GM19328 (cell line): ENCODE measurements around the gene GNB1.

Experiments
- ATAC-seq: cut with Tn5 transposase; IDR thresholded peaks from one replicate; pipeline ENCODE4 v1.9.1; 2021; ENCODE audit warnings: mild to moderate bottlenecking, moderate library complexity; ENCODE audit not compliant: unreplicated experiment

GNB1 gene

DNA sequence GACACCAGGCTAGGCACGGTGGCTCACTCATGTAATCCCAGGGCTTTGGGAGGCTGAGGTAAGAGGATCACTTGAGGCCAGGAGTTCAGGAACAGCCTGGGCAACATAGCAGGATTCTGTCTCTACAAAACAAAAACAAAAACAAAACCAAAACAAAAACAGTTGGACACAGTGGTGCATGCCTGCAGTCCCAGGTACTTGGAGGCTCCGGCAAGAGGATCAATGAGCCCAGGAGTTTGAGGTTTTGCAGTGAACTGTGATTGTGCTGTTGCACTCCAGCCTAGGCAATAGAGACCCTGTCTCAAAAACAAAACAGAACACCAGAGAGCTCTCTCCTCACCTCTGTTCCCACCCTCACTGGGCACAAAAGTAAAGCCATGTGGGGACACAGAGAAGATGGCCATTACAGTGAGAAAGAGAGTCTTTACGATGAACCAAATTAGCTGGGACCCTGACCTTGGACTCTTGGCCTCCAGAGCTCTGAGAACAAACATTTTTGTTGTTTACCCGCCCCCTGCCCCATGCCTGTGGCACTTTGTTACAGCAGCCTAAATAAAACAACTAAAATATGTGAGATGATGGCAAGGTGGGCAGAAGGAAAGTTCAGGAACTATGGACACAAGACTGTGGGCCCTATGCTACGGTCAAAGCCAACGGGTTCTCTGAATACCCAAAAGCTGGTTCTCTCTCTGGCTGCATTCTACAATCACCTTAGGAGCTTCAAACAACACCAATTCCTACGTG is 122.5 kb downstream of the GNB1 start:
- ATAC-seq, result no peak

DNA sequence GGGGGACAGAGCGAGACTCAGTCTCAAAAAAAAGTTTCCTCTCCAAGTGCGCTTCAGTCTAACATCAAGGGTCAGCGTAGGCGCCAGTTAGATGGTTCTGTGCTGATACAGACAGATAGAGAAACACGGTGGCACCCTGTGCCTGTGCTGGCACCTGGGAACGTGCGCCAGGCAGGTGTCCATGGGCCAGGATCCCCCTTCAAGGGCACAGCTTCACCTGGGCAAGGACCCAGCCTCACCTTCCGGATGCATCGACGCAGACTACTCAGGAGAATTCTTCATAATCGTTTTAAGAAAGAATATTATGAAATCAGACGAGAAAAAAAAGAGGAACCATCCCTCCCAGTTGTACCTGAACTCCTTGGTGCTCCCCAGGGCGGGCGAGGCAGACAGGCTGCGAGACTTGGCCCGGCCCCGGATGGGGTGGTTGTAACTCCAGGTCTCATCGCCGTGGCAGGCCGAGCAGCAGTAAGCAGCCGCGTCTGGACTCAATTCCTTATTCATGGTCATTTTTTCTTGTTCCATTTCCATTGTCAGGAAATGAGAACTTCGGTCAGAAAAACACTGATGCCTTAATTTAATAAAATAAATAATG is 125.9 kb downstream of the GNB1 start:
- ATAC-seq, result no peak

DNA sequence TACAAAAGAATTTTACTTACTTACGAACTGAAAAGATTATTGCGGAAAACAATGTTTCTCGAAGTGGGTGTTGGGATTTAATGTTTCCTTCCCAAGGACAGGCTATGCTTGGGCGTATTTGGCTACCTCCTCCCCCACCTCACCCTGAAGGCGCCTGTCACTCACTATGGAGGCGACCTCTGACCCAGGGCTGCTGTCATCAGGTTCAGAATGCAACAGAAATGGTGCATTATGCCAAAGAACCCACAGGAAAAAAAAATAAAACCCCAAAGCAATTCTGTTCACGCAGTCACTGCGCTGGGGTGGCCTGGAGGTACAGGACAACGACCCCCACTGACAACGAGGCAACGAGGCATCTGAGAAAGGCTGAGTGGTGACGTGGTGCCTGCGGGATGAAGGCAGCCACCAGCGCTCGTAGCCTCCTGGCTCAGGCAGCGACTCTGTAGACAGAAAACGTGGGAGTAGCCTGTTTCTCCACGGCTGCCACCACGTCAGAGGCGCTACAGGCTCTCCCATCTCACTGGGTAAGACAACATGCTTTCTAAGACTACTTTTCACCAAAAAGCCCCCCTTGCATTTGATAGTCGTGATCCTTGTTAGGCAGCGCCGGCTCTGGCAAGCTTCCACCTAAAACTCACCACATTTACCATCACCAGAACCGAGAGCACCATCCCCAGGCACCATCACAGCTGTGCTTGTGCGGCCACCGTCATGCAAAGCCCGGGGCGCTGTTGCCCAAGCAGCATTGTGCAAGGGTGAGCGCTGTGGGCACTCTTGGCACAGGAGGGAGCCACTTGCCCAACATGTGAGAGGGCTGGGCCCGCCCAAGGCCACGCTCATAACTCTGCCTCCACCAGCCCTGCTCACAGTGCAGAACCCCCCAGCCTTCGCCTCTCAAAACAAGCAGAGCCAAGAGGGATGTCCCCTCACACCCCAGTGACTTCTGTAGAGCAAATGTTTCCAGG is 126.9 kb downstream of the GNB1 start:
- no peak for ATAC-seq

DNA sequence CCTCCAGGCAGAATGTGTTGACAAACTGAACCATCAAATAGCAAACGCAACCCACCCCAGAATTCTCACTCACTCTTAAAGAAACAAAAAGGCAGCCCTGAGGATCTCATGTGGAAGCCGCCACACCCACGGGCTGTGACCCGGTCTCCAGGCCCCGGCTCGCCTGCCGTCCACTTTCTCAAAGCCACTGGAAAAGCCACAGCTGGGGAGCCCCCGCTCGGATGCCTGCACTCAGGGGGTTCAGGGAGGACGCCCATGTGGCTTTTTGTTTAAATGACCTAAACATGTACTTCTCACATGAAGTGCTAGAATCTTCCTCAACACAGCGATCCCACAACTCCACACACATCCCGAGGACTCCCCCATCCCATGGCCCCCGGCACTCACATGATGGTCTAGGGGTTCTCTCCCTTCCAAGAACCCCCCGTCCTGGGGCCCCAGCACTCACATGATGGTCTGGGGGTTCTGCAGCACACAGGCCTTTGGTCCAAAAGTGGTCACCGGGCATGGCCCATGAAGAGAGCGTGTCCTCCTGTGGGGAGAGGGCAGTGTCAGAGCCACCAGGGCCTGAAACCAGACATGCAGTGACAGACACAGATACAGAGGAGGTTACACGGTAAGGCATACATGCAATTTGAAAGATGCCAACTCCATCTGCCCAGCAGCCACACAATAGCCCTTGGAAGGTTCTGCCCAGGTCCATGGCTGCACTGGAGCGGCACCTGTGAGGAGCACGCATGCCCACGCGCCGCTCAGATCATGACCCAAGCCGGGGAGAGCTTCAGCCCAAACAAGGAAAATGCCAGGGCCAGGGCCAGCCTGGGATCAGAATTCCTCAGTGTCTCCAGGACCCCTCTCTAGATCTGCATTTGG is 129.1 kb downstream of the GNB1 start:
- no peak for ATAC-seq

DNA sequence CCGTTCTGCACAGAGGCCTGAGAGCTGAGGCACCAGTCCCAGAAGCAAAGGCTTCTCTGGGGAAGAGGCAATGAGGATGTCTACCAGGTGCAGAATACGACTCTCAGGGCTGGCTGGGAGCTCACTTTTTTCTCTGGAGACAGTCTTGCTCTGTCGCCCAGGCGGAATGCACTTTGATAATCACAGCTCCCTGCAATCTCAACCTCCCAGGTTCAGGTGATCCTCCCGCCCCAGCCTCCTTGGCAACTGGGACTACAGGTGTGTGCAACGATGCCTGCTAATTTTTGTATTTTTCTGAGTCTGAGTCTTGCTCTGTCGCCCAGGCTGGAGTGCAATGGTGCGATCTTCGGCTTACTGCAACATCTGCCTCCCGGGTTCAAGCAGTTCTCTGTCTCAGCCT is 130.2 kb downstream of the GNB1 start:
- ATAC-seq, result no peak

DNA sequence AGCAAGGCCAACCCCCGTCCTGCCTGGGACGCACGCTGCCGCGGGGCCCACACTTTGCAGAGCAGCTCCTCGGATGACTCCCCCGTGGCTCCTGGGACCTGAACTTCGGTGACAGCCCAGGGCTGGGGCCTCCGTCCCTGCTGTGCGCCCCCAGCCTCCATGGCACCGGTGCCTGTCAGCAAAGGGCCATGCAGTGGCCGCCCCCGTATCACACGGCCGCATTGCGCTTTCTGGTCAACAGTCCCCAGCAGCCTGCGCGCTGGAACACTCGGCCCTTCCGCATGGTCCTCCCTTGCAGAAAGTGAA is 130.6 kb downstream of the GNB1 start:
- ATAC-seq, result no peak

DNA sequence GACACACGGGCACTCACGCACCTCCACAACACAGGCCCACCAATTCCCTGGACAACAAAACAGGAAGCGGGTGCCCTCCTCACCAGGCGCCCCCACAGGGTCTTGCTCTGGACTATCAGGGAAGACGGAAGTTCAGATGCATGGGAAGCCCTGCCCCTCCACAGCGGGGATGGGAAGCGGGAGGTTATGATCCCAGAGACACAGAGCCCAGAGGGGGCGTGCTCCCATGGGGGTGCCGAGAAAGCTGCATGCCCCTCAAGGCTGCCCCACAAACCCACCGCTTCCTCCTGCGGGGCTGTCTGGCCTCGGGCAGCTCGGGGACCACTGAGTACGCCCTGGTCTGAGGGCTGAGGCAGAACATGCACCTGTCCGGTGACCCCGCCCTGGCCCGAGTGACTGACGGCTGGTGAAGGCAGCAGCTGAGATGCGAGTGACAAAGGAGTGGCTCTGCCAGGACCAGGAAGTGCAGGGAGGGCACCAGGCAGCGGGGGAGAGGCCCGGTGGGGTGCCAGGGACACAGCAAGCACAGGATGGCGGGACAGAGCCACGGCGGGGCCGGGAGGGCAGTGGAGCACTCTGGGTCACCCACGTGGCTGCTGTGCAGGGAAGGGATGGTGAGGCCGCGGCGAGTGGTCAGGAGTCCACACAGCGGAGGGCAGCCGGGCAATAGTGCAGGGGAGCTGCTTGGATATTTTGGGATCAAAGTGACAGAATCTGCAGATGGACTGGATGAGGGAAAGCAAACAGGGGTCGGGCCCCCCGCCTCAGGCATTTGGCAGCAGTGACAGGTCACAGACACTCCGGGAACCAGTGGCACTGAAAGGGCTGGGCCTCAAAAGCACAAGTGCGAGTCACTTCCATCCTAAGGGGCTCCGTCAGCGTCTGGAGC is 131.2 kb downstream of the GNB1 start:
- ATAC-seq, result no peak

DNA sequence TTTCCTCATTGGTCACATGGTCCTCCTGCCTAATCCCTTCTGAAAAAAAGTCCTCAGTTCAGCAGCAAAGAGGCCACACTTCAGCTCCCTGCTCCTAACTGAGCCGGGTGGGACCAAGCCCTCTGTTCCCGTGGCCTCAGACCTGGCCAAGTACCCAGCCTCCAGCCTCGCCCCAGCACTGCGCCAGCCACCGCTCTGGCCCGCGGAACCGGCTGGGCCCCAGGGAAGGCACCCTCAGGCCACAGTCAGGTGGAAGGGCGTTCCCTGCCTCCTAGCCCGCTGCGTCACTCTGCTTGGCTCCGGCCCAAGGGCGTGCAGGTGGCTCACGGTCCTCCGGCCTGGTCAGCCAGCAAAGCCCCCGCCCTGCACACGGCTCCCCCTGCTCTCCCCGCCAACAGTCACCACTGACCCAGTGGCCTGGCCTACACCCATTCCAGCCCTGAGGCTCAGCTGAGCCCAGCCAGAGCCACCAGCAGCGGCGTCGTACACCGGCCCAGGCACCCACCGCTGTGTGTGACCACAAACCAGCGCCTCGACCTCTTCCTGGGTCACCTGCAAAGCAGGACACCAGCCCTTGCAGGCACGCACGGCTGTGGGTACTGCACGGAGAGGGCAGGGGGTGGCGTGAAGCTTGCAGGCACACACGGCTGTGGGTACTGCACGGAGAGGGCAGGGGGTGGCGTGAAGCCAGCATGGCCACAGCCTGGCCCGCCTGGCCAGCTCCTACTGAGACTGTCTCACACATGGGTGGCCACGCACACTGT is 132.0 kb downstream of the GNB1 start:
- no peak for ATAC-seq

DNA sequence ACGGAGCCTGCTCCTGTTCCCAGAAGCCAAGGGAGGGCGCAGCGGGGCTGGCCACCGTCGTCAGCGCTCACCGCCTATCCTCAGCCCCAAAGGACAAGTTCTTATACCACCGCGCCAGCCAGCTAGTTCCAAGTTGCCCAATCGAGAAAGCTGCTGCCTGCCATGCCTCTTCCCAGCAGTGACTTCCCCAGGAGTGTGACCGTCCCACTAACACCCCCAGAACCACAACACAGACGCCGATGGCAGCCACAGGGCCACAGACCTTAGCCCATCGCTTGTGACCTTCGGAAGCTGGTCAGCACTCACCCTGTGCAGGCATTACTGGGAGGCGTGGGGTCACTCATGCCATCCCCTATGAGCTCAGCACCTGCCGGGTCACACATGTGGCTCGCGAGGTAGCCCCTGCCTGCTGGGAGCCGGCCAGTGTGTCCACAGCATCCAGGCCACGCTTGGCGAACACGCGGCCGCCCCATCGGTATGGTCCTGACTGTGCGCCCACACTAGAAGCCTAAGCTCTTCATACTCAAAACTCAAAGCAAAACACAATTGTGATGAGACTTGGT is 132.7 kb downstream of the GNB1 start:
- no peak for ATAC-seq

DNA sequence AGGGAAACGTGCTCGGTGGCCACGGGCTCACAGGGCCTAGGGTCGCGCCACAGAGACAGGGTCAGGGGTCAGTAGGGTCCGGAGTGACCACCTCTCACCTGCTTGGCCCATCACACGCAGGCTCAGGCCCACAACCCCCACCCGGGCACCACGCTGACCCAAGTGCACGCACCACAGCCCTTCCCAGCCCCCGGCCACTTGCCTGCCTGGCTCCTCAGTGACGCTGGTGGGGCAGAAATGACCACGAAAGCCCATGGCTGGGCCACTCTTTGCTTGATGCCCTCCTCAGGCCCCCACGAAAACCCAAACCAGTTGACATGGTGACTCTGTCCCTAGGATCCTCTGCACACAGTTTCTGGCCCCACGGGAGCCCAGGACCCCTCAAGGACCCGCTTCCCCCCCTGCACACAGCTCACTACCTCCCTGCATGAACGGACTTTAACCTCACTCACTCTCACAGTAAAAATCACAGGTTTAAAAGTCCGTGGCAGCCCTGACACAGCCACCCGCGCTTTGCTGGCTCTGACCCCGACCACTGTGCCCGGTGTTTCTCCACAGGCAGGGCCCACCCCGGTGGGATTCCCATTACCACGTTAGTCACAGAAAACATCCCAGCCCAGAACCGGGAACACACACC is 133.3 kb downstream of the GNB1 start:
- ATAC-seq, result no peak

DNA sequence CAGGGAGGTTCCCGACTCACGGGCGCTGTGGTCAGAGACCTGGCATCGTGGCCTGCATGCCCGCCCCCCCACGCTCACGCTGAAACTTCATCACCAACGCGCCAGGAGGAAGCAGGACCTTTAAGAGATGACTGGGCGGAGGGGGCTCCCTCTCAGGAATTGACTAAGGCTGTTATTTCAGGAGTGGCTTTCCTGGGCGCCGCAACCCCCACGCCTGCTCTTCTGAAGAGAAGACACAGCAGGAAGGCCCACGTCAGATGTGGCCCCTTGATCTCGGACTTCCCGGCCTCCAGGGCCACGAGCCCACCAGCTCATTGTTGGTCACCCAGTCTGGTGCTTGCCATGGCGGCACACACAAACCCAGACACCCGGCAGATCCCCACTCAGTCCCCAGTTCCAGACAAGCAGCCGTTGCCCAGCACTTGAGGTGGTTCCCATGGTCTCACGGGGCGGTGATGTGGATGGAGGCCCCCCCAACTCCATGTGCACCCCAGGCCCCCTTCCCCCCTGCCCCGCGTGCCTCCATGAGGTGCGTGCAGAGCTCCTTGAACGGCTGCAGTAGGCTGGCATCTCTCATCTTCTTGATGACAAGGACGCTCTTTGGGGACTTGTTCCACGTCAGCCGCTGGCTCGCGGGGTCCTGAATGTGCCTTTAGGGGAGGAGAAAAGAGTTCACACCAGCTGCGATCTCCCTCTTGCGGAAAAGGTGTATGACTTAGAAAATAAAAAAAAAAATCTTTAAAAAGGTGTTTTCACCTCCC is 134.0 kb downstream of the GNB1 start:
- no peak for ATAC-seq

DNA sequence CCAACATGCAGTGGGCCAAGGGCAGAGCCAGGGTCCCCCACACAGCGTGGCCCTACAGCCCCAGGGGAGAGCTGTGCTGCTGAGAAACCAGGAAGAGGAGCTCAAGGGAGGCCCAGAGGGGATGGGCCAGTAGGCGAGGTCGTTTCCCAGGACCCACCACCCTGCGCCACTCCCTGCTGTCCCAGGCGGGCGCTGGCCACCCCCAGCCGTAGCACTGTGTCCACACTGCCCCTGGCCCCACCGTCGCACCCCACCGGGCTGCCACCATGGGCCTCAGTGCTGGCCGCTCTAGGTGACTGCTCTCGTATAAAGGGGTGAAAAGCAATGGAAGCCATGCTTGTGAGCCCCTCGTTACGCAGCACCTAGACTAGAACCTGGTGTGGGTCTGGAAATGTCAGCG is 135.0 kb downstream of the GNB1 start:
- ATAC-seq, result no peak

DNA sequence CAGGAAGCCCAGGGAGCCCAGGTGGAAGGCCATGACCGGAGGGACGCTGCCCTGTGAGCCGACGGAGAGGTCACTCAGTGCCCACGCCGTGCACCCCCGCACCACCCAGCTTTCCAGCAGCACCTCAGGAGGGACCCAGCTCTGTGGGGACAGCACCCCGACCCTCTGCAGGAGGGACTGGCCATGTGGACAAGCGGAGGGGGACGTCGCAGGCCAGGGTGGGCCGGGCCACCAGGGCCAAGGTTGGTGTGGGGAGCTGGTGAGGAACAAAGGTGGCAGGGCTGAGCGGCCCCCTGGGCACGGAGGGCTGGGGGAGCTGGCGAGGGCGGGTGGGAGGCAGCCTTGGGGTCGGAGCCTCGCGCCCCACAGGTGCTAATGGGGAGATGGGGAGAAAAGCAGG is 135.5 kb downstream of the GNB1 start:
- no peak for ATAC-seq

DNA sequence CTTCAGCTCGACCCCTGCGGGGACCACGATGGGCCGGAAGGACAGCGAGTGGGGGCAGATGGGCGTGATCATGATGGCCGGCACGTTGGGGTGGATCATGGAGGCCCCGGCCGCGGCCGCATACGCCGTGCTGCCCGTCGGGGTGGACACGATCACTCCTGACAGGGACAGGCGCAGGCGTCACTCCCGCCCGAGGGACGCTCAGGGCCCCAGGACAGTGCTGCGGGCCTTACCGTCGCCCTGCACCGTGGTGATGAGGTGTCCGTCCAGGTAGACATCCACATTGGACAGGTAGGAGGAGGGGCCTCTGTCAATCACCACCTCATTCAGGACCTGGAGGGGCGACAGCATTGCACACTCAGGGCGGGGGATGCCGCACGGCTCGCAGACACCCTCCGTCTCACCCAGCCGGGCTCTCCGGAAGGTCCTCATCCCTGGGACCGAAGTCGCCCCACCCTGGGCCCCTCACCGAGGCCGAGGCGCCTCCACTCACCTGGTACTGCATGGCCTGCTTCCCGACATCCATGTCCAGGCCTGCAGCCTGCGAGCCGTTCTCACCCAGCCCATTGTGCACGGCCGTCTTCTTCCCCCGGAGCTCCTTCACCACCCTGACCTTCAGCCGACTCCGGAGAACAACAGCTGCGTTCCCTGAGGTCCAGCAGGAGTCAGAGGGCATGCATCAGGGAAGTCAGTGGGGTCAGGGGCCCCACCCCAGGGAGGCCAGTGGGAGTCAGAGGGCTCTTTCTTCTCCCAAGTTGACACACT is 136.7 kb downstream of the GNB1 start:
- ATAC-seq, result no peak

DNA sequence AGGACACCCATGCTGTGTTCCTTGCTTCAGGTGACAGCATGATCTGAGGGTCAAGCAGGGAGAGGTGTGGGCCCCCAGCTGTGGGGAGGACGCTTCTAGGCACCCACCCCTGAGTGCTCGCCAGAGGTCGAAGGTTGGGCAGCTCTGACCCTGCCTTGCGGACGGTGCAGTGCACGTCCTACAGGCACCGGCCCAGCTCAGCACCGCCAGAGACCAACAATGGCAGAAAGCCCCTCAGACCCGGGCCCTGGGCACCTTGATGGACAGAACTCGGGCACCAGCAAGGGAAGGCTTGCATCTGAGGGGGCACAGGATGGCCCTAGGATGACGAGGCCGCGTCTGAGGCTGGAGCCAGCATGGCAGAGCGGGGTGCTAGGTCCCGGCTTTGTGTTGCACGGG is 137.3 kb downstream of the GNB1 start:
- no peak for ATAC-seq

DNA sequence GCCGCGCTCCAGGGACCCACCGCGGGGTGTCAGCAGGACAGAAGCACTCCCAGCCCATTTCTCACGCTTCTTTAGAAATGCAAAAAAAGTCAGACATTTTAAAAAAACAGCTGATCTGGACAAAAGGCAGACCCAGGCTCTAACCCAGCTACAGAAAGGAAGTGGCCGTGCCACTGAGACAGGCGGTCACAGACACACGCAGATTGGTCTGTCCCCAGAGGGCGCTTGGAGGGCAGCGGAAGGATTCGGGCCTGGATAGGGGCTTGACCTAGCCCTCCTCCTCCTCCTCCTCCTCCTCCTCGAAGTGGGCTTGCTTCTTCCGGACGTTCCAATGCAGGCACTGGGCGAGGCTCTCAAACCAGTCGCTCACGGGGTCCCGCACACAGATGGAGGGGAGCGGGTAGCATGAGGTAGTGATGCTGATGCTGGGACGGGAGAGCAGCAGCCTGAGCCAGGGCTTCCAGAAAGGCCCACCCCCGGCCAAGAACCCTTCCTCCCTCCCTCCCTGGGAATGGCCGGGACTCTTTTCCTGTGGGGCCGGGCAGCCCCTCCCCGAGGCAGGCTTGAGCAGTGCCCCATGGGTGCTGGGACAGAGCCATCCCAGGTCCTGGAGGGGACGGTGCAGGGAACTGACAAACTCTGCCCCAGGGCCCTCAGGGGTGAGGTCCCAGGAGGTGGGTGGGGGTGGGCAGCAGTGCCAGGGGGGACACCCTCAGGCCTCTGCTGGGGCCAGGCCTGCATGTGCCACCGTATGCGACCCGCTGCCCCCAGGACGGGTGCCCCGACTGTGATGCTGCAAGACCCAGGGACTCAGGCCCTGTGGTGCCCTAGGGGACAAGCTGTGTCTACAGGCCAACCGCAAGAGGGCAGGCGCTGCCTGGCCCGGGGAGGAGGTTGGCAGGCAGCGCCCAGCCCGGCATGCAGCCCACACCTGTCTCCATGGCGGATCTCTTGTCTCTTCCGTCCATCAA is 138.0 kb downstream of the GNB1 start:
- ATAC-seq, result no peak
